GM19023 (cell line): ENCODE measurements around the gene FAM124A.
"Not testable (repeated sequence)": the region's sequence is repeated elsewhere in the genome, so short reads cannot be mapped to it uniquely, and the experiment has no call there.

Experiments
- ATAC-seq: cut with Tn5 transposase; IDR thresholded peaks from one replicate; pipeline ENCODE4 v1.9.1; 2021; ENCODE audit warnings: mild to moderate bottlenecking, moderate library complexity; ENCODE audit not compliant: unreplicated experiment

FAM124A gene

DNA sequence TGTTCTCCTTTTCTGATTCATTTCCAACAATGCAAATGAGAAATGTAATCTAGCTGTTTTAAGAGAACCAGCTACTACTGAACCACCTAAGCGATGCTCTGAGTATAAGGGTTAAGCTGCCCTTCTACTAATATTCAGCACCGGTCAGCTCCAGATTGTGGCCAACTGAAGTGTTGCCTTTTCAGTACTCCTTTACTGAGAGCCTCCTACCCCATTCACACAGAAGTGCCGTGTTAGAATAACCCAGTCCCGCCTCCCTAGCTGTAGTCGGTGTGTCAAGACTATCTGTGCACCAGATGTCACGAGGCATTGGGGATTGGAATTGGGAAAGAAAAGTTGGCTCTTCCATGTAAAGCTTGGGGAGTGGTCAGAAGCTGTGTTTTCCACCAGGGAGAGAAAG lies 45.4 kb downstream of the FAM124A start:
- ATAC-seq = no peak

DNA sequence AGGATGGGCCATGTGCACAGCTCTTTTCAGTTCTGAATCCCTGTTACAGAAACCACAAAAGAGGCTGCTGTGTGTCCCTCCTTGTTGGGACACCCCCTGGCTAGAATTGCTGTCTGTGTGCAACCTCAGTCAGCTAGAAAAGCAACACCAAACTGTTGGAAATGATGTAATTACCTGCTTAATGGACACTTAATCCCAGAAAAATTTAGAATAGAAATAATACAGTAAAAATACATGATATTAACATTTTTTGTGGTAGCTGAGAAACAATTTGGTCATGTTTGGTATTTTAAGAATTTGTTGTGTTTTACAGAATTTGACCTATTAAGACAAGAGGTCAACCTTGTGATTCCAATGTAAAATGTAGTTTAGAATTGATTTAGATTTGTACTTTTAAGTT lies 46.8 kb downstream of the FAM124A start:
- no peak for ATAC-seq

DNA sequence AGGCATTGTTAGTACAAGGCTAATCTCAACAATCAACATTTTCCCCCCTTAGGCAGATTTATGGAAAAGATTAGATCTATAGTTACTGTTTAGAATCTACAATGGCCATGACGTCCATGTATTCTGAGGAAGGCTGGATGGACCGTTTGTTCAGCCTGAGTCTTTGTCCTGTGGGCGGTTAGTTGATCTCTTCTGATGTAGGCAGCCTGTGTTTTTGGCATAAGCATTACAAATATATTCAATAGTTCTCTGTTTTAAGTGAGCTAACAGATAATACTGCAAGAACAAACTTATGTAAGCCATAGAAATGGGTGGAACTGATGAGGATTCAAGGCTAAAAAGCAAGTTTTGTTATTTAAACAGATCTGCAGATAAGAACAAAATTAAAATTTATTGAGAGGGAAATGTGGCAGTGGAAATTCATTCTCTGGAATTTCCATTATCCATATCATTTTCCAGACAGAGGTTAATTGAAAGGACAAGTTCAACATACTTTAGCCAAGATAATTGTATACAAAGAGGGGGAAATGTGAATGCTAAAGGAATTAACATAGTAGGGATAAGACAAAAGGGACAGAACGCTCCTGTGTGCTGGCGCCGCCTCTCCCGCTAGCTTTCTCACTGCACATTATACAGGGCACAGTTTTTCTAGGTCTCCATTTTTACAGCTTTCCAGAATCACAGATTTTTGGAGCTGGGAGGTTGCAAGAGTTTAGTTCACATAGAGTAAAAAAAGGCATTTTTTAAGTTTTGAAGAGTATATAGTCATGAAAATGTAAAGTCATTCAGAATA lies 48.6 kb downstream of the FAM124A start:
- ATAC-seq = no peak

DNA sequence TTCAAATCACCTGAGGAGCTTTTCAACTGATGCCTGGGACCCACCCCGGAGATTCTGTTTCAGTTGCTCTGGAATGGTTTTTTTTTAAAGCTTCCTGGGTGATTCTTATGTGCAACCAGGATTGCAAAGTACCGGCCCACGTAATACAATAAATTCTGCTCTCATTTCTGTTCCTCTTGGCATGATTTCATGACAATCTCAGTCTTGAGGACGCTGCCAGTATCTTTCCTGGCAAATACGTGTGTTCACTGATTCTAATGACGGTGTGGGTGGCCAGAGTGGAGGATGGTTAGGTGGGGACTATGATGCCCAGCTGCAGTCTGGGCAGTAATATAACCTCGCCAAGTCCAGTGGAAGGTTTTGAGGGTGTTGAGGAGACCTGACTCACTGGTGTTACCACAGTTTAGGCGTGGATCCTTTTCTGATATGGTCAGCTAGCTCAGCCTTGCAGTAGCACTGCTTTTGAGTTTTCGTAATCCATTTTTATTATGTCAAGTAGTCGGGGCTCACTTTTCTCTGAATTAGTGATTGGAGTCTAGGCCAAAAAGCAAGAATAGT lies 49.4 kb downstream of the FAM124A start:
- no peak for ATAC-seq

DNA sequence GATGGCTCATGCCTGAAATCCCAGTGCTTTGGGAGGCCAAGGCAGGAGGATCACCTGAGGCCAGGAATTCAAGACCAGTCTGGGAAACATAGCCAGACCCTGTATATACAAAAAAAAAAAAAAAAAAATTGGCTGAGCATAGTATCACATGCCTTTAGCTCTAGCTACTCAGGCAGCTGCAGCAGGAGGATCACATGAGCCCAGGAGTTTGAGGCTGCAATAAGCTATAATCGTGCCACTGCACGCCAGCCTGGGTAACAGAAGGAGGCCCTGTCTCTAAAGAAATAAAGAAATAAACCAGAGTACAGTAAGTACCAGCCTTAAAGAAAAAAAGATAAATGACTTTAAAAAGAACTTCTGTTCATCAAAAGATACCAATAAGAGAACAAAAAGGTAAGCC lies 52.9 kb downstream of the FAM124A start:
- ATAC-seq = no peak

DNA sequence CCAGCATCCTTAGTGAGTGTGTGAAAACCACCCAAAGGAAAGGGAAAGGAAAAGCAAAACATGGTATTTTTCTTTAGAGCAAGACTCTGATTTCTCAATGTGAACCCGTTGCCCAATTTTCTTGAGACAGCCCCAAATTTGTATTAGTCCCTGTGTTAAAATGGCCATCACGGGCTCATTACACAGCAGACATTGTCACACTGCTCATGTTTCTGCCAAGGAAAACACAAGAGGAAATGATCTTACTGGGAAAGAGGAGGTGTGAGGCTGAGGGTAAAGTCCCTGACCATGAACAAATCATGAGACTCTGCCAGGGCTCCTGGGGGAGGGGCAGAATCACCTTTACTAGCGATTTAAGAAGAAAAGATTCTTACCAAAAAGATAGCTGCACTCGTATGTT lies 54.4 kb downstream of the FAM124A start:
- no peak for ATAC-seq

DNA sequence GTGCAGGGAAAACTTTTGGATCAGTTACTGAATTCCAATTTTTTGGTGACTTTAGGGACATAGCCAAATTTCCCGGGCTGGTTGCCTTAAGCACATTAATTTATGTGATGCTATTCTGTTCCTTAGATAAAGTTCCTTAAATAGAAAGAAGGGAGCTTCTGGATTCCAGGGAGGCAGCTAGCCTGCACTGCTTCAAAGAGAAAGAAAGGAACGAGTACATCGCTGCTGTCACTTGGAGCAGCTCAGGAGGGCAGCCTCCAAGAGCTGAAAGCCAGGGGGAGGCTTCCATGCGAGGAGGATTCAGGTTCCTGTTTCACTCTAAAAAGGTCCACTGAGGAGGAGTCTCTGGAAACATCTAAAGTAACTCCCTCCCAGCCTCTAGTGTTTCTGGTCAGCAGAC lies 55.7 kb downstream of the FAM124A start:
- no peak for ATAC-seq

DNA sequence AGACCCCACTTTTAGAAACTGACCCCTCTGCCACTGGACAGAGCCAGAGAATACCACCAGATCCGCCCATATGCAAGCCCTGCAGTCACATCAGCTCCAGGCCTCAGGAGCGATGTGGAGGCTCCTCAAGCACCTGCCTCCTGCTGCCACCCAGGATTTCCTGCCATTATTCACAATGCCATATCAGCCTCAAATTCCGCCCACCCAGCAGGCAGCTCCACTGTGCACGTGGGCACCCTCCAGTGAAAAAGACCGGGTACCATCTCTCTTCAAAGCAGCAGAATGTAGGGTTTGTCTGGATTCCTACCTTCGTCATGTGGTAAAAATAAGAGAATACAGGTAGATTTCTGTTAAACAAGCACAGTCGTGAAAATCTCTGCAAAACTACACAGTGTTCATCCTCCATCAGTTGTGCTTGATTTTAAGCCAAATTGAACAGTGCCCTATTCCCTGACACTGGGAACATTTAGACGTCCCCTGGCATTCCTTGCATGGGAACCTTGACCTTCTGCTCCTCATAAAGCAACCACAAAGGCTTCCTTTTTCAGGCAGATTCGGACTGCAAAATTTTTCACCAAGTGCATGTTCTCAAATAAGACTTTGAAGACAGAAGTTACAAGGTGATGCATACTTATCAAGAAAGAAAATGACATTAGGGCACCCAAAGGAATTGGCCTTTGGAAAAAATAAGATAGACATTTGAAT lies 56.4 kb downstream of the FAM124A start:
- ATAC-seq = no peak

DNA sequence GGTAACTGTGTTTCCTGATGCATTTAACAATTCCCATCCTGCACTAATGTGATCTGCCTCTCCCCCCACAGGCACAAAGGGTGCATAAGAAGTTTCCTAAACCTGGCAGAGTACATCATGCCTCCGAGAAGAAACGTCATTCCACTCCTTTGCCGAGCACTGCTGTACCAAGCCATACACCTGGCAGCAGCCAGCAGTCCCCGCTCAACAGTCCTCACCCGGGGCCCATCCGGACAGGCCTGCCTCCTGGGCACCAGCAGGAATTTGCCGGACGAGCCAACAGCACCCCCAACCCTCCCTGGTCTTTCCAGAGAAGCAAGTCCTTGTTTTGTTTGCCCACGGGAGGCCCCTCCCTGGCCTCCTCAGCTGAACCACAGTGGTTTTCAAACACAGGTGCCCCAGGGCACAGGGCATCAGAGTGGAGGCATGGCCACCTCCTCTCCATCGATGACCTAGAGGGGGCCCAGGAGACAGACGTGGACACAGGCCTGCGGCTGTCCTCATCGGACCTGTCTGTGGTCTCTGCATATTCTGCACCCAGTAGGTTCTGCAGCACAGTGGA lies 58.3 kb downstream of the FAM124A start:
- no peak for ATAC-seq

DNA sequence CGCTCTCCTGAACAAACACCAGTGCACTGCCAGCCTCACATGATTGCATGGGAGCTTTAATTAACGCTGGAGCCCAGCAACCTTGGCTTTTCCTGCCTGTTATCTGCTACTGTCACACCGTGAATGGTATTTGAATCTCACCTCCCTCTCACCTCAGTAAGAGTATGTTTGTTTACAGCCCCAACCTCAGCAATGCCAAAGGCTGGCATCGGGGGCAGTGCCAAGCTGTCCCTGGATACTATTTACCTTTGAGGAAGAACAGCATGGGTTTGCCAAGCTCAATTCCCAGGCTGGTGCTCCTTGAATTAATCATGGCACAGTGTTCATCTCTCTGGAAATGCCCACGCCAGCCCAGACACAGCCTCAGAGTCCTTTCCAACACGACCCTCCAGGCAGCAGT lies 60.1 kb downstream of the FAM124A start:
- no peak for ATAC-seq

DNA sequence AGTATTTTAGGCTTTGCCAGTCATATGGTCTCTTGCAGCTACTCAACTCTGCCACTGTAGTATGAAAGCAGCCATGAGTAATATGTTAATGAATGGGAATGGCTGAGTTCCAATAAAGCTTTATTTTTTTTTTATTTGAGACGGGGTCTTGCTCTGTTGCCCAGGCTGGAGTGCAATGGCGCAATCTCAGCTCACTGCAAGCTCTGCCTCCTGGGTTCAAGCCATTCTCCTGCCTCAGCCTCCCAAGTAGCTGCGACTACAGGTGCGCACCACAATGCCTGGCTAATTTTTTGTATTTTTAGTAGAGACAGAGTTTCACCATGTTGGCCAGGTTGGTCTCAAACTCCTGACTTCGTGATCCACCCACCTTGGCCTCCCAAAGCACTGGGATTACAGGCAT lies 60.7 kb downstream of the FAM124A start:
- not testable (repeated sequence) for ATAC-seq

DNA sequence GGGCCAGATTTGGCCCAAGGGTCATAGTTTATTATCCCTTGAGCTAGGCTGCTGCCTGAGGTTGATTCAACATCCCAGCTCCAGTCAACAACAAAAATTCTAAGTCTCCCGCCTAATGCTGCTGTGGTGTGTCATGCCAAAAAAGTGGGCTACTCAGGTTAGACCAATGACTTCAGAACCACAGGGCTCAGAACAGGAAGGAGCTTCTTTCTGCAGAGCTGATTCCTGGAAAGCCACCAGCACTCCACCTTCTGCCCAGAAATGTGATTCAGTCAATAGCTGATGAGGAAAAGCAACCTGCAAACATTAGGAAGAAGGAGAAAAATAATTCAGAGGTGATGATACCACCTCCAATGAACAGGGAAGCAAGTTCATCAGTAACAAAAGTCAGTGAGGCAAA lies 61.2 kb downstream of the FAM124A start:
- ATAC-seq = no peak

DNA sequence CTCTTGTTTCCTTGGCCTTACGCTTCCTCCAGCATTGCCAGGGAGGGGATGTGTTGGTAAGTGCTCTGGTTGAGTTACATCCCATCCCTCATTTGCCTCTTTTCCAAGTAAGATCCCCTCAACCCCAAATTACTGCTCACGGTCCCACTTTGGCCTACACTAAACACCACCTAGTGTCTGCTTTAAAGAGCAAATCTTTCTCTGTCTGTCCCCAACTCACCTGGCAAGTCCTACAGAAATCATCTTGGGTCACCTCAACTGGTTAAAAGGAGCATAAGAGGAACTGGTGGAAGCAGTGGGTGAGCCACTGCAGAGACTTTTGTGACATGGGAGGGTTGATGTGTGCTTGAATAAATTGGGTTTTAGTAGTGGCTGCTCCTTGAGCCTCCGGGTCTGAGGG lies 62.1 kb downstream of the FAM124A start:
- ATAC-seq = no peak

DNA sequence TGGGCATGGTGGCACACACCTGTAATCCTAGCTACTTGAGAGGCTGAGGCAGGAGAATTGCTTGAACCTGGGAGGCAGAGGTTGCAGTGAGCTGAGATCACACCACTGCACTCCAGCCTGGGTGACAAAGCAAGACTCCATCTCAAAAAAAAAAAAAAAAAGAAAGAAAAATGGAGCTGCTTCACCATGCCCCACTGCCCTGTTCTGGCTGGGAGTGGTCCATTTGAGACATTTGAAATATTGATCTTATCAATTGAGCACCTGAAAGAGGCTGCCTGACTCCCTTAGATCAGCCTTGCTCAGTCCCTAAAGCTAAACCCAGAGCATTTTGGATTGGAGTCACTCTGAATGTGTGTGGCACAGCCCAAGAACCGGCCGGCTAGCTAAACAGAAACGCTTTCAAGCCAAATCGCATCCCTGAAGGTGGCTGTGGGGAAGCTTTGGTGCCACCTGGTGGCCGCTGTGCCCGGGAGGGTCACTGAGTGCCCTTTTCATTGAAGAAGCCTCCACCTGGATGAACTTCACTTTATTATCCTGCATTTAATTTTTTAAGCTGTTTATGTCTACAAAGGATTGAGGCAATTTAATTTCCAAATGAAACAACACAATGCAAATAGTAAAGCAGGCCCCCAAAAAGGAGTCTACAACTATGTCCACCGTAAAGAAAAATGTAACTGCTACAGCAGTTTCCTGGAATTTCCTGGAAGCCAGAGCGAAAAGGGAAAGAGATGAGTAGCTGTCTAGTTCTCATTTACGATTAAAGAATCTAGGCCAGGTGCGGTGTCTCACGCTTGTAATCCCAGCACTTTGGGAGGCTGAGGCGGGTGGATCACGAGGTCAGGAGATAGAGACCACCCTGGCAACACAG lies 64.2 kb downstream of the FAM124A start:
- ATAC-seq = peak; percentile 85

DNA sequence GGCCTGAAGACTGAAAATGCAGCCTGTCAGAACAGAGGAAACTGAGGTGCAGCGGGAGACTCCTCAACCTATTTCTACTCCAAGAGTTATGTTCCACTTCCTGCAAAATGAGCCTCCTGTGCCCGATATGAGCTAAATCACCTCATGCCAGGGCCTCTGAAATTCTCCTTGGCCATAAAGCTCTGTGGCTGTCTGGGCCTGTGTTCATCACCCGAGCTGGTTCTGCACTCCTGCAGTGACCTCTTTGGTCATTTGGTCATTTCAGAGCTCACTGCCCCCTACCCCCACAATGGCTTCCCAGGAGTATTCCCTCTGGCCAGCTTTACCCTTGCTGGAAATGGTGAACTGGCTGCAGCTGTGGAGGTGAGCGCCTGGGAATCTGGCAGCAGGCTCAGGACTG lies 65.6 kb downstream of the FAM124A start:
- ATAC-seq = no peak

DNA sequence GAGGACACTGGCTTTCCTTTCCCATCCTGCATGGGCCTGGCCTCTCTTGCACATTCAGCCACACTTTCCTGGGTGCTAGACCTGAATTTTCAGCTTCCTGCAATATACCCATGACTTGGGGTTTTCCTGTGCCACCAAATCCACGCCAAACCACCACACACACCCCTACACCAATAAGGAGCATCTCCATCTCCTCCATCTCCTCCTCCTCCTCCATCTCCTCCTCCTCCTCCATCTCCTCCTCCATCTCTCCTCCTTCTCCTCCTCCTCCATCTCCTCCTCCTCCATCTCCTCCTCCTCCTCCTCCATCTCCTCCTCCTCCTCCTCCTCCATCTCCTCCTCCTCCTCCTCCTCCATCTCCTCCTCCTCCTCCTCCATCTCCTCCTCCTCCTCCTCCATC lies 66.1 kb downstream of the FAM124A start:
- ATAC-seq = not testable (repeated sequence)

DNA sequence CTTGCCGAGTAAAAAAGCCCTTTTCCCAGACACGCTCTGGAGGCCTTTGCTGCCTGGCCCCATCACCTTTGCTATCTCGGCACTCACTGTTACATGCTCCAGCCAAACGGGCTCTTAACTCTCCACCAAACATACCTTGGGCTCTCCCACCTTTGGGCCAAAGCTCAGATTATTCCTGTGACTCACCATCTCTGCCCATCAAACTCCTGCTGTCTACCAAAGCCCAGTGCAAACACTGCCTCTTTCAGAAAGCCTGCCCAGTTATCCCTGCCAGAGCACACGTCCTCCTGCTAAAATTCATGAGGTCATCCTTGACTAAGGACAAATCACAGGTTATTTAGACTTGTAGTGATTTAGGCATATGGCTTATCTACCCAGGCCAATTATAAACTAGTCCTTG lies 69.1 kb downstream of the FAM124A start:
- ATAC-seq = no peak

DNA sequence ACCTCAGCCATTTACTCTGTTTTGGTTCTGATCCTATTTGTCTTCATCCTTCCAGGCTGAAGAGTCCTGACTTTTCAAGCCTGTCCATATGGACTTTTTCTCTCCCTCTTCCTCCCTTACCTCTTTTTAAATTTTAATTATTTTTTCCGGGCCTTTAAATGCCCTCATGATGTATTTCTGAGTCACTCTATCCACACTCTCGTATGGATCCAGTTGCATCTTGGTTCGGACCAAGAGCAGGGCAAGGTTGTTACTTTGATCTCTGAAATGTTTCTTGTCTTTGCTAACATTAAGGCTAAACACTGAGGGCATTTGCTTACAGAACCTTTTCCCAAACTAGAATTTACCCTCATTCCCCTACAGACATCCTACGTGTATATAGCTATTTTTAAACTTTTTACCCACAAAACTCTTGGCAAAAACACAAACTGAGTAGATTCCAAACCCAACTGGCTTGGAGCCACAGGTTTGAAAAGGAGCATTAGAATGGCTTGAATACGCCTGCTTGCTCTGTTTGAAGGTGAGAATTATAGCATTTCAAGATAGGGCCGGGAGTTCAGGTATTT lies 69.9 kb downstream of the FAM124A start:
- ATAC-seq = no peak

DNA sequence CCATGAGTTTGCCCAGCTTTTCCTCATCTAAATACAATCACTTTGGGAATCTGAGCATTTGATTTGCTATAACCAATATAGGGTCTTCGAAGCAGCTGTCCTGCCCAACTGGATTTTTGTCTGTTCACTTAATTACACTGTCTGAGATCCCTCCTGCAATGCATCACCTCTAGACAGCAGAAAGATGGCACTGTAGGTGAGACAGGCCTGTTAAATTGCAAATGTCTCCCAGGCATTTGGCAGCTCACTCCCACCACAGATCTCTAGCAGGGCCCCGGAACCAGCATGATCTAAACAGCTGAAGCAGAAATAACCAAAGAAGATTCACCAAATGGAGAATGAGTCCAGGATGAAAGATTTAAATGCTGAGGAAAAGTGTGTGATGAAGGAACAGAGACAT lies 75.4 kb downstream of the FAM124A start:
- no peak for ATAC-seq

DNA sequence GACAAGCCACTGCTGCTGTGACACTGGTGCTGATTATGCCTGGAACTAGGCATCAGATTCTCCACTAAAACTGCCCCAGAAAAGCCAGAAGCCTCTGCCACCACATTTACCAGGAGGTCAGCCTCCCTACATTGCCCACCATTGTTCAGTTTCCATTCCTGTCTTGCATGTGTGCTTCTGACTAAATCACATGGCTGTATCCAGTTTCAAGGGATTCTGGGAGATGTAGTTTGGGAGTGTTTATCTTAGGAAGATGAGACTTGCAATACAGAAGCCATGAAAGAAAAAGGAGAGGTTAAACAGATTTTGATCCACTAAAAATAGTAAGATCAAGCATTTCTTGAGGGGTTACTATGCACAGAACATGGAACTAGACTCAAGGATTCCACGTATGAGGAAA lies 76.6 kb downstream of the FAM124A start:
- no peak for ATAC-seq
